ENCODE results near the gene SCD5. TPM values are rescaled to one million over a fixed set of nuclear protein-coding genes. Genes with fewer than 3 reads are reported as not detected.
A peak's percentile ranks its signal among the peaks of the same experiment; 100 is the strongest.

The SCD5 gene
- polyA plus RNA-seq, 2 of the 4 experiments (the other 2 are of a cell fraction), result 9.8 to 11.9 TPM

GRCh38 chr4:82652062-82652461 lies 146.5 kb downstream of the SCD5 start:
- ChIA-PET CTCF (no interaction called here), POLR2A (no interaction called here)
- DNase-seq (ENCODE audit: low read depth in 1 of 2, low spot score in 1 of 2) (no peak), FAIRE-seq (no peak), ATAC-seq (no peak)
- WGBS (ENCODE audit: missing lambda C conversion rate), result 36% methylated on average over 4 of the region's 4 CpGs
- Histone ChIP-seq H3K9me3 (no peaks in the 10 kb centered on the region), H3K4me1 (peaks cover 21% of the 10 kb centered on the region; the same call in 2 of the 3 replicates), H3K27ac (no peak overlapping the region), H3K4me2 (peak overlapping the region; percentile 37; the same call in 2 of the 3 replicates), H3K4me3 (no peak overlapping the region)
- TF ChIP-seq CBX2 (IDR thresholded peaks at IDR 0.05; ENCODE audit: borderline replicate concordance, low read depth) (no peak), ZNF302 (CRISPR knock-in tag; IDR thresholded peaks at IDR 0.05) (no peak), RARB (CRISPR knock-in tag; IDR thresholded peaks at IDR 0.05) (no peak), RCOR1 (IDR thresholded peaks at IDR 0.05; ENCODE audit: low read depth, low read length) (no peak), FOXS1 (CRISPR knock-in tag; IDR thresholded peaks at IDR 0.05) (no peak), JUN (IDR thresholded peaks at IDR 0.05) (no peak), ELK1 (IDR thresholded peaks at IDR 0.05; ENCODE audit: low read depth, low read length) (no peak)

- ATAC-seq (no peak), DNase-seq (ENCODE audit: low read depth in 1 of 2, low spot score in 1 of 2) (no peak), FAIRE-seq (no peak)
- no peak for TF ChIP-seq CBX2 (IDR thresholded peaks at IDR 0.05; ENCODE audit: borderline replicate concordance, low read depth)
- TF ChIP-seq ZNF302 (CRISPR knock-in tag; IDR thresholded peaks at IDR 0.05), result no peak
- TF ChIP-seq PHF8 (IDR thresholded peaks at IDR 0.05; ENCODE audit: borderline replicate concordance, low read depth), result no peak
- TF ChIP-seq SREBF2 (IDR thresholded peaks at IDR 0.05), result no peak
- CTCF ChIA-PET, result interaction anchor here (0.9 kb wide), 1 partner anchor 10 kb away, joined by 3 read pairs; no protein-coding TSS in a partner anchor
- POLR2A ChIA-PET, result no interaction called here
- Histone ChIP-seq H3K9me3 (no peaks in the 10 kb centered on the region), H3K27ac (no peak overlapping the region), H3K4me3 (no peak overlapping the region), H3K4me1 (peaks cover 21% of the 10 kb centered on the region; the same call in 2 of the 3 replicates), H3K4me2 (no peak overlapping the region)
Measured at GRCh38 chr4:82650868-82651267, 147.7 kb downstream of the SCD5 start.

- Histone ChIP-seq H3K4me2 (0 out of 3 replicates have a peak overlapping the region, but pooled peaks have one; percentile 25), H3K4me3 (no peak overlapping the region), H3K4me1 (peaks cover 33% of the 10 kb centered on the region), H3K9me3 (no peaks in the 10 kb centered on the region), H3K27ac (no peak overlapping the region)
- no peak for DNase-seq (ENCODE audit: low read depth in 1 of 2, low spot score in 1 of 2)
- FAIRE-seq, result no peak
- ChIA-PET CTCF (interaction anchor here (0.9 kb wide), 1 partner anchor 13 kb away, joined by 3 read pairs; no protein-coding TSS in a partner anchor), POLR2A (no interaction called here)
- peak in 1 of 2 experiments; percentile 40; a peak in 2 of 6 replicates for ATAC-seq
- 8% methylated on average over 3 of the region's 3 CpGs for WGBS (ENCODE audit: missing lambda C conversion rate)
- TF ChIP-seq KDM1A (IDR thresholded peaks at IDR 0.05; ENCODE audit: low read depth) (no peak), FOSL2 (IDR thresholded peaks at IDR 0.05) (no peak), FOSL2 (CRISPR knock-in tag; IDR thresholded peaks at IDR 0.05) (0 out of 2 replicates have a peak, but pooled peaks have one; percentile 4)
Measured at GRCh38 chr4:82648356-82648755, 150.2 kb downstream of the SCD5 start.

GRCh38 chr4:82645936-82646565 lies 152.5 kb downstream of the SCD5 start:
- 70% methylated on average over 5 of the region's 5 CpGs for WGBS (ENCODE audit: missing lambda C conversion rate)
- POLR2A ChIA-PET, result no interaction called here
- CTCF ChIA-PET, result no interaction called here
- DNase-seq (ENCODE audit: low read depth in 1 of 2, low spot score in 1 of 2) (no peak), ATAC-seq (no peak), FAIRE-seq (no peak)
- H3K4me1 ChIP-seq, result peaks cover 23% of the 10 kb centered on the region
- no peaks in the 10 kb centered on the region for H3K9me3 ChIP-seq
- H3K4me2 ChIP-seq, result no peak overlapping the region
- no peak overlapping the region for H3K4me3 ChIP-seq
- H3K27ac ChIP-seq, result no peak overlapping the region
- TF ChIP-seq POLR2AphosphoS2 (conservative IDR thresholded peaks at IDR 0.05; ENCODE audit: low read length) (no peak), RARB (CRISPR knock-in tag; IDR thresholded peaks at IDR 0.05) (no peak), BHLHE40 (IDR thresholded peaks at IDR 0.05; ENCODE audit: low read depth, low read length) (no peak)

GRCh38 chr4:82644734-82645126 lies 153.9 kb downstream of the SCD5 start:
- 64% methylated on average over 4 of the region's 4 CpGs for WGBS (ENCODE audit: missing lambda C conversion rate)
- ATAC-seq, result no peak
- POLR2A ChIA-PET, result no interaction called here
- CTCF ChIA-PET, result no interaction called here
- peaks cover 23% of the 10 kb centered on the region for H3K4me1 ChIP-seq
- H3K27ac ChIP-seq, result 0 out of 6 replicates have a peak overlapping the region, but pooled peaks of 1 of the 2 experiments have one; percentile 18
- H3K4me2 ChIP-seq, result peak overlapping the region; percentile 63
- no peaks in the 10 kb centered on the region for H3K9me3 ChIP-seq
- H3K4me3 ChIP-seq, result no peak overlapping the region
- no peak for DNase-seq (ENCODE audit: low read depth in 1 of 2, low spot score in 1 of 2)
- no peak for FAIRE-seq
- TF ChIP-seq FOSL2 (IDR thresholded peaks at IDR 0.05) (no peak), FOSL2 (CRISPR knock-in tag; IDR thresholded peaks at IDR 0.05) (no peak), ELK1 (IDR thresholded peaks at IDR 0.05; ENCODE audit: low read depth, low read length) (no peak), ZNF302 (CRISPR knock-in tag; IDR thresholded peaks at IDR 0.05) (no peak), BHLHE40 (IDR thresholded peaks at IDR 0.05; ENCODE audit: low read depth, low read length) (no peak), KDM1A (IDR thresholded peaks at IDR 0.05; ENCODE audit: low read depth) (no peak), HMGXB4 (CRISPR knock-in tag; IDR thresholded peaks at IDR 0.05; ENCODE audit: borderline replicate concordance) (no peak), HEYL (CRISPR knock-in tag; IDR thresholded peaks at IDR 0.05) (no peak), RAD21 (conservative IDR thresholded peaks at IDR 0.05 in 1 of 2, IDR thresholded peaks at IDR 0.05 in 1 of 2) (no peak), EHF (CRISPR knock-in tag; IDR thresholded peaks at IDR 0.05) (no peak), SREBF2 (IDR thresholded peaks at IDR 0.05) (no peak), TFCP2L1 (CRISPR knock-in tag; IDR thresholded peaks at IDR 0.05) (no peak)

Data from A549 (cell line).